Measurements from ENCODE around the gene SFN.

- TF ChIP-seq CTCF (IDR thresholded peaks at IDR 0.05) (no peak), EZH2 (IDR thresholded peaks at IDR 0.05) (no peak), EZH2phosphoT487 (IDR thresholded peaks at IDR 0.05) (no peak)
These were observed 35.8 kb upstream of the SFN start for GRCh38 chr1:26827106-26827604.

Measured in neural progenitor cell (in vitro differentiated cells).